H1 (cell line): ENCODE results near the gene MYO5B. TPM values are rescaled to one million over a fixed set of nuclear protein-coding genes. Genes with fewer than 3 reads are reported as not detected.

Experiments used
- CTCF ChIA-PET: fragments of 300-600 bp; sonication (Branson Sonifier 250); formaldehyde crosslinking; loops from one replicate; lab custom pipeline; 2021; ENCODE audit not compliant: partially characterized antibody; lab: Charles Lee
- POLR2A ChIA-PET: fragments of 300-600 bp; sonication (Branson Sonifier 250); formaldehyde crosslinking; loops from one replicate; lab custom pipeline; 2021; ENCODE audit warnings: inconsistent platforms; ENCODE audit not compliant: partially characterized antibody; lab: Charles Lee
- DNase-seq, 2 experiments: peaks; one replicate each; pipeline versions ENCODE4 v3.0.0 to v3.0.0-alpha.2; 2010 to 2022; ENCODE audit warnings: low spot score in 2 of 2, low read depth in 1 of 2, mixed read lengths in 1 of 2
- FAIRE-seq: peaks from 2 replicates; lab custom pipeline; 2011; peaks lifted over from hg19 to GRCh38; lab: Jason Lieb, UNC
- H2AFZ ChIP-seq: 2 replicates; pipeline ENCODE4 v1.8.1; 2012; ENCODE audit warnings: low read length, inconsistent platforms
- H2AK5ac ChIP-seq: 2 replicates; pipeline ENCODE4 v1.6.1; 2013; ENCODE audit warnings: low read depth, low read length
- H2BK120ac ChIP-seq: replicated peaks from 2 replicates; pipeline ENCODE3; 2013; ENCODE audit warnings: low read depth, low read length, inconsistent platforms
- H2BK12ac ChIP-seq: 2 replicates; pipeline ENCODE4 v1.6.1; 2013; ENCODE audit warnings: low read depth, low read length
- H2BK15ac ChIP-seq: 2 replicates; pipeline ENCODE4 v1.6.1; 2013; ENCODE audit warnings: low read length
- H2BK20ac ChIP-seq: 2 replicates; pipeline ENCODE4 v1.6.1; 2013; ENCODE audit warnings: low read length
- H2BK5ac ChIP-seq: 2 replicates; pipeline ENCODE4 v1.6.1; 2013; ENCODE audit warnings: low read depth, low read length
- H3K14ac ChIP-seq: 2 replicates; pipeline ENCODE4 v1.6.1; 2013; ENCODE audit warnings: inconsistent platforms; ENCODE audit not compliant: insufficient read length
- H3K18ac ChIP-seq: 2 replicates; pipeline ENCODE4 v1.6.1; 2013; ENCODE audit warnings: low read length; ENCODE audit errors: extremely low read depth
- H3K23ac ChIP-seq: 2 replicates; pipeline ENCODE4 v1.6.1; 2013; ENCODE audit warnings: inconsistent platforms; ENCODE audit not compliant: insufficient read length
- H3K23me2 ChIP-seq: 2 replicates; pipeline ENCODE4 v1.6.1; 2013; ENCODE audit warnings: low read depth, low read length
- H3K27ac ChIP-seq: 2 replicates; pipeline ENCODE4 v1.6.1; 2011; ENCODE audit warnings: low read depth, low read length, inconsistent platforms
- H3K27me3 ChIP-seq, 4 experiments: replicated peaks in 1 of 4; 1 replicate in 1 of 4; 2 replicates in 3 of 4; pipeline versions ENCODE4 v1.6.1 to v1.8.1; 2011 to 2013; ENCODE audit warnings: low read length in 3 of 4, mild to moderate bottlenecking in 3 of 4, inconsistent platforms in 2 of 4, mixed read lengths in 2 of 4, moderate library complexity in 1 of 4; ENCODE audit not compliant: control insufficient read depth in 3 of 4, insufficient read depth in 3 of 4; ENCODE audit errors: extremely low read depth in 1 of 4
- H3K36me3 ChIP-seq, 4 experiments: 2 replicates each; pipeline versions ENCODE4 v1.6.1 to v1.8.1; 2011 to 2013; ENCODE audit warnings: mild to moderate bottlenecking in 4 of 4, low read length in 3 of 4, moderate library complexity in 2 of 4, control low read depth in 1 of 4, inconsistent platforms in 1 of 4; ENCODE audit not compliant: insufficient read depth in 4 of 4, control insufficient read depth in 2 of 4
- H3K4ac ChIP-seq: replicated peaks from 2 replicates; pipeline ENCODE3; 2013; ENCODE audit warnings: low read length, low read depth, mixed read lengths, inconsistent platforms; ENCODE audit not compliant: insufficient read length
- H3K4me1 ChIP-seq, 4 experiments: replicated peaks in 1 of 4; 1 replicate in 1 of 4; 2 replicates in 3 of 4; pipeline versions ENCODE4 v1.6.1 to v1.8.1; 2011 to 2013; ENCODE audit warnings: low read length in 3 of 4, inconsistent platforms in 2 of 4, mixed read lengths in 1 of 4; ENCODE audit not compliant: insufficient read depth in 4 of 4, control insufficient read depth in 3 of 4
- H3K4me2 ChIP-seq, 2 experiments: 2 replicates each; pipeline versions ENCODE4 v1.6.1 to v1.8.1; 2011 to 2013; ENCODE audit warnings: low read depth in 2 of 2, low read length in 2 of 2, control low read depth in 1 of 2, inconsistent platforms in 1 of 2, mild to moderate bottlenecking in 1 of 2; ENCODE audit not compliant: insufficient read depth in 1 of 2
- H3K4me3 ChIP-seq, 4 experiments: fragments of 200-600, 300-600 bp in 1 of 4; sonication (generic), shearing (Covaris generic), sonication (Bioruptor Twin) in 1 of 4; 2 replicates each; pipeline versions ENCODE4 v1.5.1 to v1.8.1; 2011 to 2016; ENCODE audit warnings: low read length in 4 of 4, low read depth in 3 of 4, control low read depth in 2 of 4, inconsistent platforms in 2 of 4, mild to moderate bottlenecking in 2 of 4, mixed read lengths in 1 of 4, moderate library complexity in 1 of 4; ENCODE audit not compliant: insufficient read depth in 2 of 4; ENCODE audit errors: extremely low read depth in 1 of 4
- H3K56ac ChIP-seq: replicated peaks from 2 replicates; pipeline ENCODE3; 2013; ENCODE audit warnings: low read depth, mild to moderate bottlenecking, mixed read lengths, low read length, inconsistent platforms; ENCODE audit not compliant: insufficient read length
- H3K79me1 ChIP-seq: 2 replicates; pipeline ENCODE4 v1.6.1; 2013; ENCODE audit warnings: low read depth, low read length, control low read depth
- H3K79me2 ChIP-seq, 2 experiments: 2 replicates each; pipeline versions ENCODE4 v1.6.1 to v1.8.1; 2012 to 2013; ENCODE audit warnings: low read length in 2 of 2, mild to moderate bottlenecking in 2 of 2, inconsistent platforms in 1 of 2; ENCODE audit not compliant: insufficient read depth in 2 of 2, control insufficient read depth in 1 of 2
- H3K9ac ChIP-seq, 4 experiments: replicated peaks in 1 of 4; 1 replicate in 1 of 4; 2 replicates in 3 of 4; pipeline versions ENCODE4 v1.6.1 to v1.8.1; 2011 to 2013; ENCODE audit warnings: low read depth in 3 of 4, low read length in 3 of 4, control low read depth in 2 of 4, mild to moderate bottlenecking in 2 of 4, moderate library complexity in 2 of 4, inconsistent platforms in 1 of 4; ENCODE audit errors: extremely low read depth in 1 of 4
- H3K9me3 ChIP-seq, 2 experiments: 2 replicates each; pipeline versions ENCODE4 v1.6.1 to v1.8.1; 2012 to 2013; ENCODE audit warnings: mild to moderate bottlenecking in 2 of 2, moderate library complexity in 2 of 2, control low read depth in 1 of 2, inconsistent platforms in 1 of 2, low read depth in 1 of 2, low read length in 1 of 2, mixed read lengths in 1 of 2; ENCODE audit not compliant: insufficient read depth in 2 of 2
- H4K20me1 ChIP-seq, 2 experiments: replicated peaks in 1 of 2; 2 replicates each; pipeline versions ENCODE3 to v1.8.1; 2011 to 2013; ENCODE audit warnings: inconsistent platforms in 2 of 2, low read length in 2 of 2, mild to moderate bottlenecking in 1 of 2; ENCODE audit not compliant: insufficient read depth in 2 of 2, control insufficient read depth in 1 of 2
- H4K5ac ChIP-seq: 2 replicates; pipeline ENCODE4 v1.6.1; 2013; ENCODE audit warnings: low read length, low read depth, mixed read lengths, inconsistent platforms; ENCODE audit not compliant: insufficient read length
- H4K8ac ChIP-seq: 2 replicates; pipeline ENCODE4 v1.8.0; 2013; ENCODE audit warnings: mild to moderate bottlenecking, moderate library complexity, low read length, inconsistent platforms; ENCODE audit not compliant: insufficient read depth; ENCODE audit errors: extremely low read depth
- H4K91ac ChIP-seq: replicated peaks from 2 replicates; pipeline ENCODE3; 2013; ENCODE audit warnings: low read length, mixed read lengths, inconsistent platforms; ENCODE audit not compliant: insufficient read length
- USF2 ChIP-seq: IDR thresholded peaks from 2 replicates; pipeline ENCODE4 v1.6.1; 2011; ENCODE audit warnings: low read length, improper control_type of control experiment
- ZNF274 ChIP-seq: IDR thresholded peaks from 2 replicates; pipeline ENCODE4 v1.7.0; 2012; ENCODE audit warnings: low read length, borderline replicate concordance; ENCODE audit errors: extremely low read depth
- WGBS, 2 experiments: shearing (Covaris generic) in 1 of 2; methylation state at CpG; one replicate each; pipeline versions ENCODE4 v1.1.6 to v1.1.7; 2013 to 2015; ENCODE audit warnings: low lambda C conversion rate in 2 of 2, mixed read lengths in 2 of 2, inconsistent platforms in 1 of 2, low coverage in 1 of 2, missing lambda C conversion rate in 1 of 2; ENCODE audit not compliant: insufficient replicate concordance in 2 of 2, insufficient coverage in 1 of 2, insufficient read length in 1 of 2; ENCODE audit errors: extremely low coverage in 1 of 2, missing lambda C conversion rate in 1 of 2; 5-methylcytosine and 5-hydroxymethylcytosine counted together
- polyA plus RNA-seq, 7 experiments: library from polyadenylated mRNA; depleted of rRNA in 3 of 7; stranded (reverse) in 5 of 7; unstranded in 2 of 7; fragments of >200 nt in 5 of 7; fragments of 200-250 nt in 2 of 7; gene quantifications; 1 replicate in 5 of 7; 2 replicates in 1 of 7; 4 replicates in 1 of 7; pipeline versions ENCODE4 v1.2.1 to v1.2.3, GENCODE V29; 2011 to 2013; ENCODE audit warnings: missing spikeins in 2 of 7, mixed read lengths in 2 of 7
- total RNA-seq: library from RNA; stranded (reverse); fragmentation: NEBNext Ultra II Directional; extraction: Animal tissue kit (Norgen Biotek cat#: 25700); gene quantifications from 2 replicates; pipeline ENCODE4 v1.2.1, GENCODE V29; 2021

The MYO5B gene
- total and polyA plus RNA-seq, 2 of the 8 experiments (the other 6 are each of a cell fraction or from before 2014, with no cell fraction given), result 6.4 to 7.7 TPM

DNA sequence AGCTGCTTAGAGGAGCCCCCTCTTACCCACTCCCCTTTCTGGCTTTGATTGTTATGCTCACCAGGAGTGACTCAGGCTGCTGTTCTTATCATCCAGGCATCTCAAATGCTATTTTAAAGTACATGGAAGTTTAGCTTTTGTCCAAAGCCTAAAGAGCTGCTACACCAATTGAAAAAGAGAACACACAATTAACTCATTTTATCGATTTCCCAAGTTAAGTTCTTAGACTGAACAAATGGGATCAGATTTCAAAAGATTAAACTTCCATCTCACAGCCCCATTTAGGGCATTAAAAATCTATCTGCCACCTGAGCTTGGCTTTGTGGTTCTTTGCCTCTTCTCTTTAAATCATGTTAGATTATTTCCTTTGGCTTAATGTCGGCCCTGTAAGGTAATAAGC is 81.2 kb downstream of the MYO5B start:
- CTCF ChIA-PET, result interaction anchor here (1.0 to 2.3 kb wide), 8 partner anchors 10 to 243 kb away, joined by 3 to 6 read pairs (median 4); partner anchors contain the start of gene MYO5B
- Histone ChIP-seq H3K9me3 (no peaks in the 10 kb centered on the region), H2AK5ac (no peak overlapping the region), H4K20me1 (no peaks in the 10 kb centered on the region), H3K79me1 (no peaks in the 10 kb centered on the region), H3K9ac (no peak overlapping the region), H3K27me3 (no peaks in the 10 kb centered on the region), H4K8ac (no peak overlapping the region), H3K4me2 (no peak overlapping the region), H2AFZ (no peak overlapping the region), H2BK20ac (no peak overlapping the region), H3K36me3 (no peaks in the 10 kb centered on the region), H3K79me2 (no peaks in the 10 kb centered on the region), H3K18ac (no peak overlapping the region), H3K4ac (no peak overlapping the region), H2BK15ac (no peak overlapping the region), H3K23ac (no peak overlapping the region), H3K14ac (no peak overlapping the region), H4K91ac (no peak overlapping the region), H3K27ac (no peak overlapping the region), H3K4me3 (no peak overlapping the region), H2BK12ac (no peak overlapping the region), H3K4me1 (peaks cover 0 to 6% (median 0%) of the 10 kb centered on the region in 4 experiments; a peak in 2 of 7 replicates), H2BK5ac (no peak overlapping the region), H3K23me2 (no peaks in the 10 kb centered on the region), H3K56ac (no peak overlapping the region), H2BK120ac (no peak overlapping the region), H4K5ac (no peak overlapping the region)
- POLR2A ChIA-PET, result no interaction called here
- WGBS, 2 experiments, result 92% methylated on average over 2 of the region's 2 CpGs; no CpG with 5 or more reads in 1 of the 2 experiments
- FAIRE-seq (no peak), DNase-seq (no peak)
- no peak for TF ChIP-seq ZNF274
- TF ChIP-seq USF2, result no peak
